IPS-15b (cell line): ENCODE results near the gene HOXA1.

Experiments
- H3K27me3 ChIP-seq: one replicate; pipeline ENCODE4 v1.6.1; 2013; ENCODE audit warnings: low read length; ENCODE audit not compliant: control insufficient read depth, insufficient read depth
- H3K36me3 ChIP-seq: one replicate; pipeline ENCODE4 v1.6.1; 2013; ENCODE audit warnings: low read length; ENCODE audit not compliant: control insufficient read depth, insufficient read depth
- H3K4me1 ChIP-seq: one replicate; pipeline ENCODE4 v1.6.1; 2013; ENCODE audit warnings: mild to moderate bottlenecking, low read length; ENCODE audit not compliant: control insufficient read depth, insufficient read depth
- H3K4me3 ChIP-seq: one replicate; pipeline ENCODE4 v1.5.1; 2013; ENCODE audit warnings: low read depth, low read length
- H3K9ac ChIP-seq: one replicate; pipeline ENCODE4 v1.6.1; 2013; ENCODE audit warnings: low read depth, mild to moderate bottlenecking, low read length
- H3K9me3 ChIP-seq: one replicate; pipeline ENCODE4 v1.6.1; 2013; ENCODE audit warnings: mild to moderate bottlenecking, low read length; ENCODE audit not compliant: control insufficient read depth, insufficient read depth

The HOXA1 gene

DNA sequence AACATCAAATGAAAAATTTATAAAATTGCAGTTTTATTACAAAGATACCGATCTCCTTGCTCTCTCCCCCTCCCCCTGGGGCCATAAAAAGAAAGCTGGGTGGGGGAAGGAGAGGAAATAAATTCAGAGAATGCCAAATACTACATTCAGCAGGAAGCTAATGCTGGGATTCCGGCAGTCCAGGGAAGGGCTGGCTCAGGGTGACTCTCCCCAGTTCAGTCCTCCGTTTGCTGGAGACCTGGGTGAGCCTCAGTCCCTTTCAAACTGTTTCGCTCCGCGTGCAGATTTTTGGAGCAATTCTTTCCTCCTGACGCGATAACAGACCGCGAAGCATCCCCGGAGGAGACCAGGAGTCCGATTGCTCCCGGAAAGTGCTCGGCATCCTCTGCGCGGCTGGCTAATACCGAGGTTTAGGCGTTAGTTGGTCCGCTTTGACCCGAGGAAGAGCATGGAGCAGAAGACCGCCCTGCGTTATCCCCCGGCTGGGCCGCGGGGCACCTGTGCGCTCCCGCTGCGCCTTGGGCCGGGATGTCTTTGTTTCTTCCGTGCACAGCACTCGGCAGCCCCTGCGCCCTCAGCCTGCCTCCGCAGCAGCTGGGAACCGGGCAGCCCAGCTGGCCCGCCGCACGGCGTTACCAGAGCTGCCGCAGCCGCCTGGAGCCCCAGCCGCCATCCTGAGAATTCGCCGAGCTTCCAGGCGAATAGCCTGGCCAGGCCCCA is 10.5 kb upstream of the HOXA1 start:
- Histone ChIP-seq H3K9me3 (no peaks in the 10 kb centered on the region), H3K4me1 (no peaks in the 10 kb centered on the region), H3K9ac (no peak overlapping the region), H3K4me3 (peak overlapping the region; percentile 35), H3K27me3 (peaks cover 99% of the 10 kb centered on the region), H3K36me3 (no peaks in the 10 kb centered on the region)

DNA sequence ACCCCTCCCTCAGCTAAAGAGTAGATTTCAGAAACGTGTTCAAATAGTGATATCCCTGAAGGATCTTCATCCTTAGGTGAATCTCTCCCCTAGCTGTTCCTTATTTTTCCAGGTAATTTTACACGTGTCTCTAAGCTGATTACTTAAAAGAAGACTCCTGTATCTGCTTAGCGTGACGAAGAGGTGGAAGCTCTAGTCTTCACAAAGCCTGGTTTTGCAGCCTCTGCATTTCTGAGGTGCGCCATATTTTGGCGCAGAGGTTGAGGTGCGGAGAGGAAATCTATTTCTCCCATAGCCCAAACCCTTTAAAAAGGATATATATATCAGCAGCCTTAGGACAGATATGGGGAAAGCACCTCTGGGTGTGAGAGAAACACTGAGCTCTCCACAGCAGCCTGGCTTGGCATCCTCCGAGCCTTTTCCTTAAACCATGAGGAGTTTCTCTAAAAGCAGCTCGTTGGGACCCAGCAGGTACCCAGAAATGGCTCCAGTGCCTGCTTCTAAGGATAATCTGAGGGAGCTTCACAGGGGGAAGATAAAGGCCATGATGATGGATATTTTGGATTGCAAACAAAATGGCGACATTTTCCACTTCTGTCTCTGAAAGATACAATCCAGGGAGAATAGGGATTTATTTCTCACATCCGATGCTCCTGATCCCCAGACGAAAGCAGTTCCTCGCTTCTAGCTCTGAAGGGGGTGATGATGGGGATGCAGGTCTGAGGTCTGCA is 9.7 kb upstream of the HOXA1 start:
- H3K9me3 ChIP-seq = no peaks in the 10 kb centered on the region
- peaks cover 7% of the 10 kb centered on the region for H3K4me1 ChIP-seq
- no peak overlapping the region for H3K9ac ChIP-seq
- H3K27me3 ChIP-seq = peaks cover 99% of the 10 kb centered on the region
- H3K36me3 ChIP-seq = no peaks in the 10 kb centered on the region
- H3K4me3 ChIP-seq = no peak overlapping the region

DNA sequence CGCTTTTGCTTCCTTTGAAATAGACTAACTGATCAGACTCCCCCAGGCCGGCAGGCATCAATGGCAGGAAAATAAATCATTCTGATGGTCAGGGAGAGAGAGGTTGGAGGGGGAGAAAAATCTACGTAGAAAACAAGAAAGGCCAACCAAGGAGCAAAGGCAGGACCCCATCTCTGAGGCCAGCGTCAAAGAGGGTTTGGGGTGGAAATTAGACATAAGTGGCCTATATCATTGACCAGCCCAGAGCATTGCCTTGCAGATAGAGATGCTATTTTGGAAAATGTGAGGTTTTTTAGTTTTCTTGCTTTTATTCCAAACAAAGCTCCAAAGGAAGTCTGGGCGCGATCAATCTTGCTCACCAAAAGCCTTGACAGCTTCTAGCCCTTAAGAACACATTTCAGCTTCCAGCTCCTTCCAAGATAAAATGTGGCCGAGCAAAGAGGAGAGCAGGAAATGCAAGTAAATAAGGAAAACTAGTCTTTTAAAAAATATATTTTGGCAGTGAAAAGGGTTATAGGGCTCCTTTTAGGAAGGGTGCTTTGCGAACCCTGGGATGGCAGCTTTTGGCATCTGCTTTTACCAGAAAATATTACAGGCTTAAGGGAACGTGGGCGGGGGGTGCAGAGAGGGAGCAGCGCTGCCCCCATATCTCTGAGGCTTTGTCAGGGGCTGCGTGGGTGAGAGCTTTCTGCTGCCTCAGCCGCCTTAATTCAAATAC is 8.7 kb upstream of the HOXA1 start:
- H3K4me1 ChIP-seq = peaks cover 9% of the 10 kb centered on the region
- no peaks in the 10 kb centered on the region for H3K9me3 ChIP-seq
- peaks cover 99% of the 10 kb centered on the region for H3K27me3 ChIP-seq
- H3K4me3 ChIP-seq = no peak overlapping the region
- no peaks in the 10 kb centered on the region for H3K36me3 ChIP-seq
- H3K9ac ChIP-seq = no peak overlapping the region

DNA sequence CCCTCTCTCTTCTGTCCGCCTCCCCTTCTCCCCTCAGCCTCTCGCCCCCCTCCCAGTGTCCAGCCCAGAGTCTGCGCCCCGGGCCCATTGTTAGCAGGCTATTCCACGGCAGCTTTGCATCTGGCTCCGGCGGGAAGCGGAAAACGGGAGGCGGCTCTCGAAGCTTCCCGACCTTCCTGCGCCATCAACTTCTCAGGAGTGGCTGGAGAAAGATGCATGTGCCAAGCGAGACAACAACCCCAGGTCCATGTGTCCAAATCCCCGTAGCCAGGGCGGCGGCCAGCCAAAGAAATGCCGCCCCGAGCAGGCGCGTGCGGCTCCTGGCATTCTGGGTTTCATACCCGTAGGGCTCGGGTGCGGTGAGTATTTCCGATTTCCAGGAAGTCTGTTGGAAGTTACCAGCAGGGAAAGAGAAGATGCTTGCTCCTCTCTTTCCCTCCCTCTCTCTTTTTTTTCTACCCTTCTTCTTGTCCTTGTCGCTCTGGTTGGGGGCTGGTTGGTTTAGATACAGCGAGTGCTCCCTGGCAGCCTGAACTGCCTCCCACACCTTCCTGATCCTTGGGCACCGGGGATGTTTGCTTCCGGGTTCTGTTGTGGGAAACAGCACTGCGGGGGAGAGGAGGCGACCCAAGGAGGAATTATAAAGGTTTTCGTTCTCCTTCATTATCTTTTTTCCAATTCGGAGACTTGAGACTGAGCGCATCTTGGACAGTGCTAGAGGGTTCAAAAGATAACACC is 7.9 kb upstream of the HOXA1 start:
- Histone ChIP-seq H3K4me3 (peak overlapping the region; percentile 35), H3K27me3 (peaks cover 99% of the 10 kb centered on the region)

DNA sequence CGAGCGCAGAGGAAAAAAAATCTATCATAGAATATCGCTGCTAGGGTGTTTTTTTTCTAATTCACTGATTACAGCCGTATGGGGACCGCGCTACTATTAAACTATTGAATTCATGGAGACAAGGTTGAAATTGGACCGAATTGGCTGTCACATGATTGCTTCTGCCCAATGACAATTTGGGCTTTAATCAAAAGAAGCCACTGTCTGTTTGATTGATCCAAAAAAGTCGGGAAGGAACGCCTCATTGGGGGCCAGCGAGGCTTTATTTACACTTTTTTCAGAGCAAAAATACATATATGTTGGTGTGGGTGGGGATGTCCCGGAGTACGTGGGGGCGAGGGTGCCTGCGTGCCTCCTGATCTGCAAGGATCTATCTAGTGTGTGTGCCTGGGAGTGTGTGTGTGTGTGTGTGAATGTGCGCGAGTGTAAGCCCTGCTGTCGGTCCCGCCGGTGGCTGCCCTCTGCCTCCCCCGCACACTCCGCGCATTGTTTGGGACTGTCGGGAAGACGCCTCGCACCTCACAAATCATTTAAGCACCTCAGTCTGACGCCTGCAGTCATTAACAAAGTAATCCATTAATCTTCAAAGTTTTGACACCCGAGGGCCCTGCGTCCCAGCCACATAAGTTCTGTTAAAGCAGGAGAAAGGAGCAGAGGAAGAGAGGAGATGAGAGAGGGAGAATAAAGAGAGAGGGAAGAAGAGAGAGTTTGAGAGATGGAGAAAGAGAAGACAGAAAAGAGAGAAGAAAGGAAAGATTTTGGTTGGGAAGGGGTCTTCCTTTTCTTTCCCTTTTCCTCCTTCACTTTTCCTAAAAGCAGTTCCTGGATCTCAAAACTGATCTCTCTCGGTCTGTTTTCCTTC is 7.0 kb upstream of the HOXA1 start, which contains the start of gene HOXA2:
Gene HOXA2, minus strand, starts transcription at position 103 of the 862 bp plus-strand sequence. CDS start 183 bp downstream, outside the sequence.
- H3K27me3 ChIP-seq = peaks cover 100% of the 10 kb centered on the region

More for the DNA sequence above, 7.9 kb upstream of the HOXA1 start:
- no peaks in the 10 kb centered on the region for H3K9me3 ChIP-seq
- H3K9ac ChIP-seq = no peak overlapping the region
- no peaks in the 10 kb centered on the region for H3K36me3 ChIP-seq
- H3K4me1 ChIP-seq = peaks cover 9% of the 10 kb centered on the region

DNA sequence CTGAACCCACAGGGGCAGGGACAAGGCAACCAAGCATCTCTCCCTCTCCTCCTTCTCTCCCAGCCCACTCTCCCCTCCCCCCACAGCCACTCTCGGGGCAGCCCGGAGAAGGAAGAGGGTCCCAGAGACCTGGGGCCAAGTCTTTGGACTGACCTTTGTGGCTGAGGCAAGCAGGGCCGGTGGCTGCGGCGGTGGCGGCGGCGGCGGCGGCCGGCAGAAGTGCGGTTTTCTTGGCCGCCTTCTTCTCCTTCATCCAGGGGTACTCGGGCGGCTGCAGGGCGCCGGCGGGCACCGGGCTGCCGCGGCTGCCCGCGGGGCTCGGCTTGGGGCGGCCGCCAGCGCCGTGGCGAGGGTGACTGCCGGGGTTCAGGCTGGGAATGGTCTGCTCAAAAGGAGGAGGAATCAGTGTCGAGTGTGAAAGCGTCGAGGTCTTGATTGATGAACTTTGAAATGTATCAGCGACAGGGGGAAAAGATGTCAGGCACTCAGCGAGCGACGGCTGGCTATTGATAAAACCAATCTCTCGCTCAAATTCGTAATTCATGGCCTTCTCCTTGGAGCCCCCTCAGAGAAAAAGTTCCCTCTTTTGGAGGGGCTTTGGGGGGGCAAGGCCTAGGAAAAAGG is 6.3 kb upstream of the HOXA1 start:
- peaks cover 14% of the 10 kb centered on the region for H3K4me1 ChIP-seq
- H3K9ac ChIP-seq = no peak overlapping the region
- H3K36me3 ChIP-seq = no peaks in the 10 kb centered on the region
- peaks cover 100% of the 10 kb centered on the region for H3K27me3 ChIP-seq
- peak overlapping the region; percentile 43 for H3K4me3 ChIP-seq
- H3K9me3 ChIP-seq = no peaks in the 10 kb centered on the region

More for the DNA sequence above, 7.0 kb upstream of the HOXA1 start, which contains the start of gene HOXA2:
- Histone ChIP-seq H3K9ac (no peak within 1 kb of the TSS), H3K4me3 (peak within 1 kb of the TSS; percentile 43), H3K4me1 (peaks cover 9% of the 10 kb centered on the region), H3K36me3 (no peaks in the 10 kb centered on the region), H3K9me3 (no peaks in the 10 kb centered on the region)

DNA sequence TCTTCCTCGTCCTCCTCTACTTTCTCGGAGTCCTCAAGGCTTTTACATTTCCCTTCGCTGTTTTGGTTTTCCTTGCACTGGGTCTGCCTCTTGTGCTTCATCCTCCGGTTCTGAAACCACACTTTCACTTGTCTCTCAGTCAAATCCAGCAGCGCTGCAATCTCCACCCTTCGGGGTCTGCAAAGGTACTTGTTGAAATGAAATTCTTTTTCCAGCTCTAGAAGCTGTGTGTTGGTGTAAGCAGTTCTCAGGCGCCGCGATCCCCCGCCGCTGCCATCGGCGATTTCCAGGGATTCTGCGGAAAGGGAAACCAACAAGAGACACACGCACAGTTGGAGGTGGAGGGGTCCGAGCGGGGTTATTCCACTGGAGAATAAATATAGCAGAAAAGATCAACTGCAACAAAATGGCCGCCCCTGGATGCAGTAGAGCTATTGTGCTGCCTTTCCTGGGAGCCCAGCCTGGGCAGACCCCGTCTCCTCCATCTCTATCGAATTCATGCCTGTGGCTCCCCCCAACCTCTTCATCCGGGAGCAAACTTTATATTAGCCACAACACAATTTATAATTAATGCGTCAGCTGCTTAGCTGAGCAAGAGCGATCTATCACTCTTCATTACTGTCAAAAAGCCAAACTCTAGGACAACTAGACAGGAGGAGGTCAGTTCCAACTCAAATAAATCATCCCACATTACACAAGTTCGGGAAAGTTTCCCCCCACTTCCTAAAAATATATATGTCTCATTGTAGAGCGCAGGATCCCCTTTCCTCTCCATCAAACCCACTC is 5.6 kb upstream of the HOXA1 start:
- Histone ChIP-seq H3K9me3 (no peaks in the 10 kb centered on the region), H3K27me3 (peaks cover 99% of the 10 kb centered on the region), H3K4me1 (peaks cover 14% of the 10 kb centered on the region), H3K36me3 (no peaks in the 10 kb centered on the region), H3K9ac (no peak overlapping the region), H3K4me3 (peak overlapping the region; percentile 43)

DNA sequence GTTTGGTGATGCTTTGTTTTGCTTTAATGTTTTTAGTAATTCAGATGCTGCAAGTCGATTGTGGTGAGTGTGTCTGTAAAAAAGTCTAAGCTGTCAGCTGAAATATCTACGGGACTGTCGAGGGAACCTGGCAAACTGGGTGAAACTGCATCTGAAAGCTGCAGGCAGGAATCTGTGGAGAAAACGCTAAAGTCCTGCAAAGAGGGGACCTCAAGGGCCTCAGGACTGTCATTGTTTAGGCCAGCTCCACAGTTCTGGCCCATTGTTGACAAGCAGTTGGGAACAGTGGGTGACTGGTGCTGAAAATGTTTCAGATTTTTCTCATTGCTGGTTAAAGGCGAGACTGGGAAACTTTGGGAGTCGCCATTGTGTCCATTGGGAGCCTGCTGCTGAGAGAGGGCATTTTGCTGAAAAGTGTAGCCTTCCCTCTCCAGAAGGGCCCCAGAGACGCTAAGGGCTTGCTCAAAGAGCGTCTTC is 4.9 kb upstream of the HOXA1 start:
- Histone ChIP-seq H3K36me3 (no peaks in the 10 kb centered on the region), H3K27me3 (peaks cover 93% of the 10 kb centered on the region), H3K9me3 (no peaks in the 10 kb centered on the region), H3K9ac (no peak overlapping the region), H3K4me1 (peaks cover 14% of the 10 kb centered on the region), H3K4me3 (peak overlapping the region; percentile 43)

DNA sequence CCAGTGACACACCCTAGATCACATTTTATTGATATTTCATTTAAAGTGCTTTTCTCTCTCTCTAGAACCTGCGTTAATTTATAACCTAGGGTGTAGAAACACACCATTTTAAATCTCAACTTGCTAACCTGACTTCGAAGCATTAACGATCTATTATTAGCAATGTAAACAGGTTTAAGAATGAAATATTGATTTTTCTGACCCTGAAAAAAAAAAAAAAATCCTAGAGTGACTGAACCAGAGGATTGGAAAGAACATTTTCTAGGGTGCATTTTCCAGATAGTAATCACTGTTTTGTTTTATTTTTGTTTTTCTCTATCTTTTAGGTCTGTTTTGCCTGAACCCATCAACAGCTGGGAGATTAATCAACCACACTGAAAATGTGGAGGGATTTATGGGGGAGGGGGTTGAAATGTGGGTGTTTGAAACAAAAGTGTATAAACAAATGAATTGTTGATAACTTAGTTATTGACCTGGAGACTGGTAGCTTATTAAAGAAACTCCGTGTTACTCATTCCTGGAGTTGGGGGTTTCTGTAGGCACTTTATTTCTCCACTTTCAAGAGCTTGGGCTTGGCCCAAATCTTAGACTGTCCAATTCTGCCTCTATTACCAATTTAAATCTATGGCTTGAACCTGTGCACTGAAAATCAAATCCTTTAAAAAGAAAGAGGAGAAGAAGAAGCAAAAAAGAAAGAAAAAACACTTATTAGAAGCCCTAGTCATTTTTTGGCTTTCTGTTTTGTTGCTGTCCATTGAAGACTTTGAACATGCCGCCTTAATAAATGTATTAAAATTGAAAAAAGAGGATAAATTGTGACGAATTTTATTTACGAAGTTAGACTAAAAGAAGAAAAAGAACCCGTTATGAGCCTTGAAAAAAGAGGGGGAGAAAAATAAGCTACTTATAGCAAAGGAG is 3.9 kb upstream of the HOXA1 start:
- Histone ChIP-seq H3K36me3 (no peaks in the 10 kb centered on the region), H3K27me3 (peaks cover 93% of the 10 kb centered on the region), H3K4me3 (peak overlapping the region; percentile 33), H3K4me1 (peaks cover 14% of the 10 kb centered on the region), H3K9ac (no peak overlapping the region), H3K9me3 (no peaks in the 10 kb centered on the region)
